Naive B cell (primary cell): ENCODE measurements around the gene HHATL. TPM values are rescaled to one million over a fixed set of nuclear protein-coding genes. Genes with fewer than 3 reads are reported as not detected.

Experiments
- ATAC-seq, 2 donors: fragments of 150-1000 bp; cut with Tn5 transposase; 2 replicates each; pipeline ENCODE4 v1.10.0; 2021; ENCODE audit warnings: low read depth in 2 of 2, mild to moderate bottlenecking in 2 of 2, moderate library complexity in 2 of 2
- DNase-seq: peaks from one replicate; pipeline ENCODE4 v3.0.0; 2022
- H3K27ac Mint-ChIP-seq, 6 donors: one replicate each; pipeline ENCODE4 v1.8.0; 2020 to 2022; ENCODE audit warnings: mild to moderate bottlenecking in 6 of 6, mixed read lengths in 6 of 6, moderate library complexity in 5 of 6, inconsistent platforms in 2 of 6
- H3K27me3 Mint-ChIP-seq, 3 donors: one replicate each; pipeline ENCODE4 v1.8.0; 2021 to 2022; ENCODE audit warnings: mixed read lengths in 3 of 3, mild to moderate bottlenecking in 1 of 3
- H3K36me3 Mint-ChIP-seq, 2 donors: one replicate each; pipeline ENCODE4 v1.8.0; 2020 to 2022; ENCODE audit warnings: mixed read lengths in 2 of 2, inconsistent platforms in 1 of 2, mild to moderate bottlenecking in 1 of 2
- H3K4me1 Mint-ChIP-seq, 3 donors: one replicate each; pipeline ENCODE4 v1.8.0; 2020 to 2022; ENCODE audit warnings: mixed read lengths in 3 of 3, inconsistent platforms in 1 of 3, mild to moderate bottlenecking in 1 of 3, moderate library complexity in 1 of 3
- H3K4me3 Mint-ChIP-seq, 8 donors: one replicate each; pipeline ENCODE4 v1.8.0; 2020 to 2022; ENCODE audit warnings: mild to moderate bottlenecking in 8 of 8, mixed read lengths in 8 of 8, moderate library complexity in 8 of 8, inconsistent platforms in 2 of 8
- H3K9me3 Mint-ChIP-seq, 7 donors: one replicate each; pipeline ENCODE4 v1.8.0; 2020 to 2022; ENCODE audit warnings: mixed read lengths in 7 of 7, mild to moderate bottlenecking in 5 of 7, inconsistent platforms in 2 of 7, moderate library complexity in 1 of 7
- polyA plus RNA-seq, 6 donors: library from polyadenylated mRNA; unstranded; fragments of 300-500 nt; fragmentation: Illumina TruSeq; gene quantifications; one replicate each; pipeline ENCODE4 v1.2.3, GENCODE V29; 2021; ENCODE audit warnings: low read depth in 6 of 6

The HHATL gene
- polyA plus RNA-seq, 6 donors from 2014 or later, result not detected

DNA sequence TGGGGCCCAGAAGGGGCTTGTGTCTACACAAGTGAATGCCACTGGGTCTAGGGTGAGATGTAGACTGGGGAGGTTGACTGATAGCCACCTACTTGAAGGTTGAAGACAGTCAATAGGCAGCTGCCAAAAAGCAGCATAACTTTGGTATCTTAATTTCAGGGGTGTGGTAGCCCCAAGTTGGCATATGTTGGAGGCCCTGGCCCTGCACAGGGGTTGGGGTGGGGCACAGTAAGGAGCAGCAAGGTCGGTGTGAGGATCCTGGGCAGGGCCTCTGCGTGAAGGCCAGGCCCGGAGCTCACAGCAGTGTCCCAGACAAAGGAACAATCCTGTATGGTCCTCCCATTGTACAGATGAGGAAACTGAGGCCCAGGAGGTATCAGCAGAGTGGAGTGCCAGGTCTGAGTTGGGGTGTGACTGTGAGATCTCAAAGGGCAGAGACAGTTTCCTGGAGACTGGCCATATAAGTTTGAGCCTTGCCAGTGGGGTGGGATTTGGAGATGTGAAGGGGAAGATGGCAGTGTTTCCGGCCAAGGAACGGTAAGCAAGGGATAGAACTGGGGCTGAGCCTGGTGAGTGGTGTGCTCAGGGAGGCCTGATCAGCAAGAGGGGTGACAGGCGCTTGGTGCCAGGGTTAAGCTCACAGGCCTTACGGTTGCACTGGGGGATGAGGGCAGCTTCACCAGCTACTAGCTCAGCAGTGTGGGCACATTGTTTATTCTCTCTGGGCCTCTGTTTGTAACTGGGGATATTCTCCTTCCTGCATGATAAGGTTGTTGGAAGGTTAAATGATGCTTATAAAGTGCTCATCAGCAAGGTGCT is 15.6 kb downstream of the HHATL start:
- no peaks in the 10 kb centered on the region for H3K9me3 Mint-ChIP-seq
- H3K36me3 Mint-ChIP-seq, result no peaks in the 10 kb centered on the region
- DNase-seq (no peak), ATAC-seq (no peak)
- peaks cover 8 to 47% (median 30%) of the 10 kb centered on the region in 3 donors for H3K27me3 Mint-ChIP-seq
- peaks cover 0 to 2% (median 0%) of the 10 kb centered on the region in 3 donors for H3K4me1 Mint-ChIP-seq
- H3K27ac Mint-ChIP-seq, result no peak overlapping the region
- no peak overlapping the region for H3K4me3 Mint-ChIP-seq

DNA sequence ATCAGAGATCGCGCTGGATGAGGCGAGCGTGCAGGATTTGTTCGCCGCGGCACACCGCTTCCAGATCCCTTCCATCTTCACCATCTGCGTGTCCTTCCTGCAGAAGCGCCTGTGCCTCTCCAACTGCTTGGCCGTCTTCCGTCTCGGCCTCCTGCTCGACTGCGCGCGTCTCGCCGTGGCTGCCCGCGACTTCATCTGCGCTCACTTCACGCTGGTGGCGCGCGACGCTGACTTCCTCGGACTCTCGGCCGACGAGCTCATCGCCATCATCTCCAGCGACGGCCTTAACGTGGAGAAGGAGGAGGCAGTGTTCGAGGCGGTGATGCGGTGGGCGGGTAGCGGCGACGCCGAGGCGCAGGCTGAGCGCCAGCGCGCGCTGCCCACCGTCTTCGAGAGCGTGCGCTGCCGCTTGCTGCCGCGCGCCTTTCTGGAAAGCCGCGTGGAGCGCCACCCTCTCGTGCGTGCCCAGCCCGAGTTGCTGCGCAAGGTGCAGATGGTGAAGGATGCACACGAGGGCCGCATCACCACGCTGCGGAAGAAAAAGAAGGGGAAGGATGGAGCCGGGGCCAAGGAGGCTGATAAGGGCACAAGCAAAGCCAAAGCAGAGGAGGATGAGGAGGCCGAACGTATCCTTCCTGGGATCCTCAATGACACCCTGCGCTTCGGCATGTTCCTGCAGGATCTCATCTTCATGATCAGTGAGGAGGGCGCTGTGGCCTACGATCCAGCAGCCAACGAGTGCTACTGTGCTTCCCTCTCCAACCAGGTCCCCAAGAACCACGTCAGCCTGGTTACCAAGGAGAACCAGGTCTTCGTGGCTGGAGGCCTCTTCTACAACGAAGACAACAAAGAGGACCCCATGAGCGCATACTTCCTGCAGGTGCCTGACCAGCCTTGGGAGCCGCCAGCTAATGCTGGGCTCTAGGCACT is 16.4 kb downstream of the HHATL start:
- H3K36me3 Mint-ChIP-seq, result no peaks in the 10 kb centered on the region
- H3K27me3 Mint-ChIP-seq, result peaks cover 12 to 47% (median 30%) of the 10 kb centered on the region in 3 donors
- DNase-seq, result no peak
- no peak overlapping the region for H3K27ac Mint-ChIP-seq
- ATAC-seq, result no peak
- H3K4me3 Mint-ChIP-seq, result no peak overlapping the region
- H3K4me1 Mint-ChIP-seq, result peaks cover 0 to 2% (median 0%) of the 10 kb centered on the region in 3 donors
- H3K9me3 Mint-ChIP-seq, result no peaks in the 10 kb centered on the region

DNA sequence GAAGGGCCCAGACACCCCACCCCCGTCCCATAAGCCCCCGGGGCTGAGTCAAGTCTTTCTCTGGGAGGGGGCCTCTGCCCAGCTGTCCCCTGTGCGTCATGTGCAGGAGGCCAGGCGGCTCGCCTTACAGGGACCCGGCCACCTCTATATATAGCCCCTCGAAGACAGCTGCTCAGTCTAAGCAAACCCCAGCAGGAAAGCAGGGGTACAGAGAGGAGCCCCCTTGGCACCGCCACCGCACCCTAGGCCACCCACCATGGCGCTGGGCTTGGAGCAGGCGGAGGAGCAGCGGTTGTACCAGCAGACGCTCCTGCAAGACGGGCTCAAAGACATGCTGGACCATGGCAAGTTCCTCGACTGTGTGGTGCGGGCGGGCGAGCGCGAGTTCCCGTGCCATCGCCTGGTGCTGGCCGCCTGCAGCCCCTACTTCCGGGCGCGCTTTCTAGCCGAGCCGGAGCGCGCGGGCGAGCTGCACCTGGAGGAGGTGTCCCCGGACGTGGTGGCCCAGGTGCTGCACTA is 17.2 kb downstream of the HHATL start, which contains the start of gene KLHL40:
KLHL40 (plus strand) TSS at position 175 of the 519 bp plus-strand sequence; CDS start at position 257, 82 bp downstream.
- DNase-seq, result no peak
- no peaks in the 10 kb centered on the region for H3K36me3 Mint-ChIP-seq
- peaks cover 0 to 2% (median 0%) of the 10 kb centered on the region in 3 donors for H3K4me1 Mint-ChIP-seq
- peaks cover 13 to 46% (median 35%) of the 10 kb centered on the region in 3 donors for H3K27me3 Mint-ChIP-seq
- no peak for ATAC-seq
- no peaks in the 10 kb centered on the region for H3K9me3 Mint-ChIP-seq
- H3K27ac Mint-ChIP-seq, result no peak within 1 kb of the TSS
- H3K4me3 Mint-ChIP-seq, result no peak within 1 kb of the TSS

DNA sequence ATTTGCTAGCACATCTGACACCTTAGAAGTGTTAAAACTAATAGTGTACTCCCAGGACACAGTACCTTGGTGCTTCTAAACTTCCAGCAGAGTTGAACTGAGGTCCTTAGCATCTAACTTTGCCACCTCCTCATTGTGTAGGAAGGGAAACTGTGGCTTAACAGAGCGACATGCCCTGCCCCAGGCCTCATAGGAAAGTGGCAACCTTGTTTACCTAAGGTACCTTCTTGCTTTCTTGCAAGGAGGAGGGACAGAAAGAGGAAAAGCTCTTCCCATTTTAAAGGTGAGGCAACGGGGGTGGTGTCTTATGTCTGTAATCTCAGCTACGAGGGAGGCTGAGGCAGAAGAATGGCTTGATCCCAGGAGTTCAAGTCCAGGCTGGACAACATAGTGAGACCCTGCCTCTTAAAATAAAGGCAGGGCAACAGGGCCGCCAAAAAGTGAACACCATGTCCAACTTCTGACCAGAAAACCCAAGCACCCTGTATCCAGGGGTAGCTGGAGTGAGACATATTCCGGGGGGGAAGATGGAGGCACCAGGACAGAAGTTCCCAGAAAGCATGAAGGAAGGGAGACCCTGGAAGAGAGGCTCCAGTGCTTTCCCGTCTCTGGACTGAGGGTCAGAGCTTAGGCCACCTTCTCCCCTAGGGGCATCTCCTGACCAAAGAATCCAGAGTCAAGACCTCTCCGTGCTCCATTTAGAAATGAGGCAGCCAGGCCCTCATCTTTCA is 17.8 kb downstream of the HHATL start:
- Mint-ChIP-seq H3K36me3 (no peaks in the 10 kb centered on the region), H3K4me1 (peaks cover 0 to 2% (median 0%) of the 10 kb centered on the region in 3 donors), H3K27me3 (peaks cover 17 to 40% (median 34%) of the 10 kb centered on the region in 3 donors), H3K27ac (no peak overlapping the region), H3K4me3 (no peak overlapping the region), H3K9me3 (peaks cover 0 to 3% (median 0%) of the 10 kb centered on the region in 7 donors)
- DNase-seq (no peak), ATAC-seq (no peak)

DNA sequence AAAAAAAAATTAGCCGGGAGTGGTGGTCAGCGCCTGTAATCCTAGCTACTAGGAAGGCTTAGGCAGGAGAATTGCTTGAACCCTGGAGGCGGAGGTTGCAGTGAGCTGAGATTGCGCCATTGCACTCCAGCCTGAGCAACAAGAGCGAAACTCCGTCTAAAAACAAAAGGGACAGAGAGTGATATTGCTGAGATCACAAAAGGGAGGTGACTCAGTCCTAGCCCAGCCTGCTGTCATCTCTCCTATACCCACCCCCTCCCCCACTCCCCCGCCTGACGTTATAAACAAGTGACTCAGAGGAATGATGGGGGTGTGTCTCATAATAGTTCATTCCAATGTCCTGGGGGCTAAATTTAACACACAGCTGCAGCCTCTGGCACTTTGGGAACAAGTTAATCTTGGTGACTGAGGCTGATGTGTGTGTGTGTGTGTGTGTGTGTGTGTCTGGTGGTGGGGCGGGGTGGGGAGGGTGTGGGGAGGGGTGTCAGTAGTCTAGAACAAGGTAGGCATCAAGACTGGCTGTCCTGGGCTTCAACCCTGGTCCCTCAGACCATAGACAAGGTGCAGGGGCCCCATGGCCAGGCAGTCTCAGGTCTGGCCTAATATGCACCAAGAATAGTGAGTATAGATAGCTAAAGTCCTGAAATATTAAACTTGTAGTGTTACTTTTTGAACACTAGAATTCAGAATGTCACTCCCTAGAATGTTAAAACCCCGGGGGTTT is 18.6 kb downstream of the HHATL start:
- peaks cover 0 to 3% (median 1%) of the 10 kb centered on the region in 7 donors for H3K9me3 Mint-ChIP-seq
- ATAC-seq (no peak), DNase-seq (no peak)
- H3K27me3 Mint-ChIP-seq, result peaks cover 19 to 41% (median 35%) of the 10 kb centered on the region in 3 donors
- H3K4me3 Mint-ChIP-seq, result no peak overlapping the region
- no peak overlapping the region for H3K27ac Mint-ChIP-seq
- peaks cover 0 to 2% (median 0%) of the 10 kb centered on the region in 3 donors for H3K4me1 Mint-ChIP-seq
- peaks cover 0 to 4% of the 10 kb centered on the region in 2 donors for H3K36me3 Mint-ChIP-seq

DNA sequence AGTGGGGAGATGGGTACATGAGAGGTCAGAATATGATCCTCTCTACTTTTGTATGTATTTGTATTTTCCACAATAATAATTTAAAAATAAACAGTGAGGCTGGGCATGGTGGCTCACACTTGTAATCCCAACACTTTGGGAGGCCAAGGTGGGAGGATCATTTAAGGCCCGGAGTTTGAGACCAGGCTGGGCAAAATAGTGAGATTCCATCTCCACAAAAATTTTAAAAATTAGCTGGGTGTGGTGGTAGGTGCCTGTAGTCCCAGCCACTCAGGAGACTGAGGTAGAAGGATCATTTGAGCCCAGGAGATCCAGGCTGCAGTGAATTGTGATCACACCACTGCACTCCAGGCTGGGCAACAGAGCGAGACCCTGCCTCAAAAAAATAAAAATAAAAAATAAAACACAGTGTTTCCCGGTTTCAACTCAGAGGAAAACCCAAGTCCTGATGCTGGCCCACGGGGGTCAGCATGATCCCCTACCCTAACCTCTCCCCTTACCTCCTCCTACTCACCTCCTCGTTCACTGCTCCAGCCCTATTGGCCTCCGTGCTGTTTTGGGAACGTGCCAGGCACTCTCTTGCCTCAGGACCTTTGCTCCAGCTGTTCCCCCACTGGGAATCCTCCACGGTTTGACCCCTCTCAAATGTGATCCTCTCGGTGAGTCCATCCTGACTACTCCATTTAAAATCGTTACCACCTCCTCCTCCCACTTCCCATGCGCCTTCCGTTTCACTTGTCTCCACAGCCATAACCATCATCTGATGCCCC is 20.1 kb downstream of the HHATL start:
- H3K4me3 Mint-ChIP-seq, result peak overlapping the region in 1 of 8 donors; percentile 55
- H3K4me1 Mint-ChIP-seq, result peaks cover 0 to 2% (median 0%) of the 10 kb centered on the region in 3 donors
- peak overlapping the region in 1 of 6 donors; percentile 35 for H3K27ac Mint-ChIP-seq
- peaks cover 9 to 18% (median 13%) of the 10 kb centered on the region in 7 donors for H3K9me3 Mint-ChIP-seq
- peaks cover 22 to 55% (median 50%) of the 10 kb centered on the region in 3 donors for H3K27me3 Mint-ChIP-seq
- DNase-seq (no peak), ATAC-seq (no peak)
- H3K36me3 Mint-ChIP-seq, result peaks cover 6 to 19% of the 10 kb centered on the region in 2 donors

DNA sequence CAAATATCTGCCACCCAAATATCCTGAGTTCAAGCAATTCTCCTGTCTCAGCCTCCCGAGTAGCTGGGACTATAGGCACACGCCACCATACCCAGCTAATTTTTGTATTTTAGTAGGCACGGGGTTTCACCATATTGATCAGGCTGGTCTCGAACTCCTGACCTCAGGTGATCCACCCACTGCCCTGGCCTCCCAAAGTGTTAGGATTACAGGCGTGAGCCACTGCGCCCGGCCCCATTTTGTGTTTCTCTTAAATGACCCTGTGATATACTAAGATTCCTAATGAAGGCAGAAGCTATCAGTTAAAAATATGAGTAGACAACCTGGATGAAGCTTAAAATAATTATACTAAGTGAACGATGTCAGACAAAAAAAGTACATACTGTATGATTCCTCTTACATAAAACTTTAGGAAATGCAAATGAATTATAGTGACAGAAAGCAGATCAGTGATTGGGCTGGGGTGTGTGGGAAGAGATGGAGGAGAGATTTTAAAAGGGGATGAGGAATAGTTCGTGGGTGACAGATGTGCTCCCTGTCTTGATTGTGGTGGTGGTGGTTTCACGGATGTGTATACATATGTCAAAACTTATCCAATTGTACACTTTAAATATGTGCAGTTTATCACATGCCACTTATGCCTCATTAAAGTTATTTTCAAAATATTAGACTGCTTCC is 21.1 kb downstream of the HHATL start:
- H3K27ac Mint-ChIP-seq, result peak overlapping the region in 1 of 6 donors; percentile 3
- H3K4me3 Mint-ChIP-seq, result no peak overlapping the region
- H3K9me3 Mint-ChIP-seq, result peaks cover 9 to 27% (median 19%) of the 10 kb centered on the region in 7 donors
- DNase-seq (no peak), ATAC-seq (no peak)
- H3K4me1 Mint-ChIP-seq, result peaks cover 0 to 2% (median 0%) of the 10 kb centered on the region in 3 donors
- peaks cover 11 to 26% of the 10 kb centered on the region in 2 donors for H3K36me3 Mint-ChIP-seq
- peaks cover 22 to 56% (median 53%) of the 10 kb centered on the region in 3 donors for H3K27me3 Mint-ChIP-seq

DNA sequence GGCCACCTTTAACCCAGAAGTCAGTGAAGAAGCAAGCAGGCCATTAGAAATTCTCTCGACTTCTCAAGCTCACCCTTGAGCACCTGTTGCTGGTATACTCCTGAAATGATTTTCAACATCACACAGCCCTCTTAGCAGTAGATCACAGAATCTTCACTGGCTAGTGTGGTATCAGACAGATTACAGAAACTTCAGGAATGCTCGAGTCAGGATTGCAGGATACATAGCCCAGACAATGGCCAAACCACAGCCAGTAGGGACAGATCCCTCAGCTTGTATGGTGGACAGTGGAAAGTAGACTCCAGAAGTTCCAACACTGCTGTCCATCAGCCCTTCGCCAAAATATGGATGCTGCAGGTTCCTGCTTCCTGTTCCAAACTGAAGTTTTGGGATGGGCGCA is 21.8 kb downstream of the HHATL start:
- peaks cover 9 to 32% (median 24%) of the 10 kb centered on the region in 7 donors for H3K9me3 Mint-ChIP-seq
- H3K27ac Mint-ChIP-seq, result no peak overlapping the region
- H3K4me3 Mint-ChIP-seq, result no peak overlapping the region
- H3K36me3 Mint-ChIP-seq, result peaks cover 11 to 26% of the 10 kb centered on the region in 2 donors
- H3K27me3 Mint-ChIP-seq, result peaks cover 22 to 56% (median 53%) of the 10 kb centered on the region in 3 donors
- DNase-seq (no peak), ATAC-seq (no peak)
- peaks cover 0 to under 1% (median 0%) of the 10 kb centered on the region in 3 donors for H3K4me1 Mint-ChIP-seq

DNA sequence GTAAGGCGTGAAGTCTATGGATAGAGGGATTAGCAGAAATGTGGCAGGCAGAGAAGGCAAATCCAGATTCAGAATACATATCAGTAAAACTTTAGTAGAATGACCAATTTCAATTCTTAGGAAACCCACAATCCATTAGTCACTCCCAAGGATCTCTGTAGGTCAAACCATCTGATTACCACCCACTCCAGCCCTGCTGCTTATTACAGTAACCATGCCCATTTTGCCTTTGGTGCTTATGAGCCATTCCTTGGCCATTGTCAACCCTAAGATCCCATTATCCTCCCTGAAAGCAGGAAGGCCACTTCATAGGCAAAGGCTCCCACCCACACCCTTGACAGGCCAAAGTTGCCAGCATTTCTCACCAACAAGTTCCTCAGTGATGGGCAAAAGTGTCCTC is 22.3 kb downstream of the HHATL start:
- no peak for ATAC-seq
- H3K36me3 Mint-ChIP-seq, result peaks cover 11 to 26% of the 10 kb centered on the region in 2 donors
- no peak overlapping the region for H3K27ac Mint-ChIP-seq
- no peak overlapping the region for H3K4me3 Mint-ChIP-seq
- H3K9me3 Mint-ChIP-seq, result peaks cover 9 to 33% (median 24%) of the 10 kb centered on the region in 7 donors
- H3K4me1 Mint-ChIP-seq, result no peaks in the 10 kb centered on the region
- H3K27me3 Mint-ChIP-seq, result peaks cover 22 to 53% (median 49%) of the 10 kb centered on the region in 3 donors
- no peak for DNase-seq

DNA sequence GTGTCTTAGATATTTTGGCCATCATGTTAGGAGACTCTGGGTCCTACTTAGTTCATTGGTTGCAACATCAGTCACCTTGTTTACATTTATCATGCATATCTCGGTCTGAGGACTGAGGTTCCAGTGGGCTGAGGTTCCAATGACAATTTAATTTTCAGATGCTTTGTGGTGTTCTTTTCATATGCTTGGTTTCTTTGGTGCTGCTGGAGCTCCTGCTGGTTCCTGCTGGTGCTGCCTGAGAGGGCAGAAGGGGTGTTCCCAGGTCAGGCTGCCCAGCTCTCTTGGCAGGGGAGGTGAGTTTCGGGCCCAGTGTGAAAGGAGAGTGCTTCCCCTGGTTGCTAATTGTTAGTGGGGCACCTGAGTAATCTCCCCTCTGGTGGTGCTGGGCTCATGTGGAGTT is 24.2 kb downstream of the HHATL start:
- no peak for ATAC-seq
- H3K27me3 Mint-ChIP-seq, result peaks cover 14 to 52% (median 41%) of the 10 kb centered on the region in 3 donors
- H3K36me3 Mint-ChIP-seq, result peaks cover 11 to 26% of the 10 kb centered on the region in 2 donors
- peaks cover 9 to 33% (median 24%) of the 10 kb centered on the region in 7 donors for H3K9me3 Mint-ChIP-seq
- H3K4me3 Mint-ChIP-seq, result no peak overlapping the region
- peak overlapping the region in 1 of 6 donors; percentile 8 for H3K27ac Mint-ChIP-seq
- no peaks in the 10 kb centered on the region for H3K4me1 Mint-ChIP-seq
- DNase-seq, result no peak

DNA sequence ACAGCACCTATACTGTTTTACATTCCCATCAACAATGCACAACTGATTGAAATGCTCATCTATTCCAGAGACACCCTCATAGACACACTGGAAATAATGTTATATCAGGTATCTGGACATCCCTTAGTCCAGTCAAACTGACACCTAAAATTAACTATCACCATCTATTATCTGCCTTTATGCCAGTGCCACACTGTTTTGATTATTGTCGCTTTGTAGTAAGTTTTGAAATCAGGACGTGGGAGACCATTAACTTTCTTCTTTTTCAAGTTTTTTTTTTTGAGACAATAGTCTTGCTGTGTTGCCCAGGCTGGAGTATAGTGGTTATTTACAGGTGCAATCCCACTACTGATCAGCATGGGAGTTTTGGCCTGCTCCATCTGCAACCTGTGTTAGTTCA is 26.7 kb downstream of the HHATL start:
- Mint-ChIP-seq H3K4me3 (no peak overlapping the region), H3K9me3 (peaks cover 14 to 40% (median 24%) of the 10 kb centered on the region in 7 donors), H3K27me3 (peaks cover 10 to 40% (median 32%) of the 10 kb centered on the region in 3 donors), H3K27ac (no peak overlapping the region), H3K36me3 (peaks cover 11 to 26% of the 10 kb centered on the region in 2 donors), H3K4me1 (no peaks in the 10 kb centered on the region)
- DNase-seq (no peak), ATAC-seq (no peak)
